HepG2 (cell line): ENCODE results near the gene PRRT2. TPM values are rescaled to one million over a fixed set of nuclear protein-coding genes. Genes with fewer than 3 reads are reported as not detected.

Experiments
- HIC2 ChIP-seq: sonication (generic); formaldehyde crosslinking; IDR thresholded peaks from 2 replicates; pipeline ENCODE4 v1.9.0; 2022; ENCODE audit warnings: low read depth, missing genetic modification reagents
- IRF1 ChIP-seq: sonication (generic); formaldehyde crosslinking; IDR thresholded peaks from 2 replicates; pipeline ENCODE4 v1.4.0; 2020; ENCODE audit warnings: low read depth, mild to moderate bottlenecking, missing genetic modification reagents
- KDM6A ChIP-seq: IDR thresholded peaks from 2 replicates; pipeline ENCODE4 v1.6.1; 2016; ENCODE audit warnings: low read depth
- KMT2B ChIP-seq: IDR thresholded peaks from 2 replicates; pipeline ENCODE4 v1.6.1; 2016; ENCODE audit warnings: missing genetic modification reagents, missing compliant biosample characterization
- NAIF1 ChIP-seq: sonication (generic); formaldehyde crosslinking; IDR thresholded peaks from 2 replicates; pipeline ENCODE4 v1.5.0; 2020; ENCODE audit warnings: mild to moderate bottlenecking, missing genetic modification reagents, borderline replicate concordance
- NR2C2 ChIP-seq: sonication (generic); formaldehyde crosslinking; IDR thresholded peaks from 2 replicates; pipeline ENCODE4 v1.4.0; 2020; ENCODE audit warnings: missing genetic modification reagents, mild to moderate bottlenecking, moderate library complexity, borderline replicate concordance
- RFX3 ChIP-seq: IDR thresholded peaks from 2 replicates; pipeline ENCODE4 v1.6.1; 2016; ENCODE audit warnings: missing biosample characterization, missing genetic modification reagents
- SOX13 ChIP-seq, 3 experiments: fragments of 450-650 bp in 1 of 3; sonication (generic) in 1 of 3; formaldehyde crosslinking in 1 of 3; IDR thresholded peaks in 2 of 3; conservative IDR thresholded peaks in 1 of 3; 2 replicates each; pipeline versions ENCODE4 v1.5.0 to v1.6.1; 2016 to 2020; ENCODE audit warnings: antibody characterized with exemption in 1 of 3, mild to moderate bottlenecking in 1 of 3, missing compliant biosample characterization in 1 of 3, missing genetic modification reagents in 1 of 3, moderate library complexity in 1 of 3
- SP1 ChIP-seq, 2 experiments: fragments of 450-650 bp in 1 of 2; sonication (generic) in 1 of 2; formaldehyde crosslinking in 1 of 2; IDR thresholded peaks; 2 replicates each; pipeline versions ENCODE4 v1.4.0 to v1.6.1; 2016 to 2020; ENCODE audit warnings: missing genetic modification reagents in 1 of 2
- ZIK1 ChIP-seq: sonication (generic); formaldehyde crosslinking; IDR thresholded peaks from 2 replicates; pipeline ENCODE4 v1.5.0; 2020; ENCODE audit warnings: mild to moderate bottlenecking, low read depth, missing genetic modification reagents, borderline replicate concordance
- ZNF616 ChIP-seq: sonication (generic); formaldehyde crosslinking; IDR thresholded peaks from 2 replicates; pipeline ENCODE4 v1.5.0; 2020; ENCODE audit warnings: low read depth, mild to moderate bottlenecking, missing genetic modification reagents
- ZNF749 ChIP-seq: sonication (generic); formaldehyde crosslinking; IDR thresholded peaks from 2 replicates; pipeline ENCODE4 v1.8.0; 2022; ENCODE audit warnings: mild to moderate bottlenecking, missing genetic modification reagents, moderate library complexity, borderline replicate concordance
- polyA plus RNA-seq, 8 experiments: library from polyadenylated mRNA; depleted of rRNA in 3 of 8; stranded (reverse) in 7 of 8; unstranded in 1 of 8; fragments of >200 nt; fragmentation: Illumina TruSeq in 4 of 8; extraction: Trizol in 4 of 8; gene quantifications; 2 replicates each; pipeline versions ENCODE4 v1.2.1 to v1.2.3, GENCODE V29; 2011 to 2016; ENCODE audit warnings: low read depth in 4 of 8, missing spikeins in 1 of 8, mixed read lengths in 1 of 8; ENCODE audit not compliant: insufficient read depth in 1 of 8
- total RNA-seq, 5 experiments: library from RNA; depleted of rRNA; stranded (reverse); fragments of >200 nt; fragmentation: Illumina TruSeq; extraction: Trizol; gene quantifications; 2 replicates each; pipeline ENCODE4 v1.2.3, GENCODE V29; 2016; ENCODE audit warnings: low read depth in 1 of 5
- TF ChIP-seq, protein P1 (sequence below): sonication (generic); formaldehyde crosslinking; IDR thresholded peaks from 2 replicates; pipeline ENCODE4 v1.4.0; 2020; ENCODE audit warnings: missing genetic modification reagents
- TF ChIP-seq, protein P2 (sequence below): sonication (generic); formaldehyde crosslinking; conservative IDR thresholded peaks from 2 replicates; pipeline ENCODE4 v1.4.0; 2020; ENCODE audit warnings: missing genetic modification reagents
- TF ChIP-seq, protein P3 (sequence below): sonication (generic); formaldehyde crosslinking; IDR thresholded peaks from 2 replicates; pipeline ENCODE4 v1.9.0; 2021; ENCODE audit warnings: mild to moderate bottlenecking, missing genetic modification reagents

The PRRT2 gene
- total and polyA plus RNA-seq, 2 of the 13 experiments (the other 11 are each of a cell fraction or from before 2014, with no cell fraction given), result 0.51 to 1.1 TPM

- TF ChIP-seq ZIK1 (CRISPR knock-in tag) (no peak), SOX13 (IDR thresholded peaks at IDR 0.05) (no peak), SOX13 (CRISPR knock-in tag; conservative IDR thresholded peaks at IDR 0.05 in 1 of 2, IDR thresholded peaks at IDR 0.05 in 1 of 2) (peak in 1 of 2 experiments; percentile 43; a peak in 2 of 4 replicates), ZNF749 (CRISPR knock-in tag) (no peak), RFX3 (CRISPR knock-in tag) (no peak), IRF1 (CRISPR knock-in tag) (no peak), NR2C2 (CRISPR knock-in tag) (no peak), SP1 (IDR thresholded peaks at IDR 0.05) (no peak), SP1 (CRISPR knock-in tag; IDR thresholded peaks at IDR 0.05) (peak; percentile 60), ZNF616 (CRISPR knock-in tag) (0 out of 2 replicates have a peak, but pooled peaks have one; percentile 58), NAIF1 (no peak), KMT2B (0 out of 2 replicates have a peak, but pooled peaks have one; percentile 47), HIC2 (no peak), KDM6A (CRISPR knock-in tag) (0 out of 2 replicates have a peak, but pooled peaks have one; percentile 38)
- TF ChIP-seq, protein P1, sequence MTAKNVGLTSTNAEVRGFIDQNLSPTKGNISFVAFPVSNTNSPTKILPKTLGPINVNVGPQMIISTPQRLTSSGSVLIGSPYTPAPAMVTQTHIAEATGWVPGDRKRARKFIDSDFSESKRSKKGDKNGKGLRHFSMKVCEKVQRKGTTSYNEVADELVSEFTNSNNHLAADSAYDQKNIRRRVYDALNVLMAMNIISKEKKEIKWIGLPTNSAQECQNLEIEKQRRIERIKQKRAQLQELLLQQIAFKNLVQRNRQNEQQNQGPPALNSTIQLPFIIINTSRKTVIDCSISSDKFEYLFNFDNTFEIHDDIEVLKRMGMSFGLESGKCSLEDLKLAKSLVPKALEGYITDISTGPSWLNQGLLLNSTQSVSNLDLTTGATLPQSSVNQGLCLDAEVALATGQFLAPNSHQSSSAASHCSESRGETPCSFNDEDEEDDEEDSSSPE (CRISPR knock-in tag), result peak; percentile 76
- TF ChIP-seq, protein P2, sequence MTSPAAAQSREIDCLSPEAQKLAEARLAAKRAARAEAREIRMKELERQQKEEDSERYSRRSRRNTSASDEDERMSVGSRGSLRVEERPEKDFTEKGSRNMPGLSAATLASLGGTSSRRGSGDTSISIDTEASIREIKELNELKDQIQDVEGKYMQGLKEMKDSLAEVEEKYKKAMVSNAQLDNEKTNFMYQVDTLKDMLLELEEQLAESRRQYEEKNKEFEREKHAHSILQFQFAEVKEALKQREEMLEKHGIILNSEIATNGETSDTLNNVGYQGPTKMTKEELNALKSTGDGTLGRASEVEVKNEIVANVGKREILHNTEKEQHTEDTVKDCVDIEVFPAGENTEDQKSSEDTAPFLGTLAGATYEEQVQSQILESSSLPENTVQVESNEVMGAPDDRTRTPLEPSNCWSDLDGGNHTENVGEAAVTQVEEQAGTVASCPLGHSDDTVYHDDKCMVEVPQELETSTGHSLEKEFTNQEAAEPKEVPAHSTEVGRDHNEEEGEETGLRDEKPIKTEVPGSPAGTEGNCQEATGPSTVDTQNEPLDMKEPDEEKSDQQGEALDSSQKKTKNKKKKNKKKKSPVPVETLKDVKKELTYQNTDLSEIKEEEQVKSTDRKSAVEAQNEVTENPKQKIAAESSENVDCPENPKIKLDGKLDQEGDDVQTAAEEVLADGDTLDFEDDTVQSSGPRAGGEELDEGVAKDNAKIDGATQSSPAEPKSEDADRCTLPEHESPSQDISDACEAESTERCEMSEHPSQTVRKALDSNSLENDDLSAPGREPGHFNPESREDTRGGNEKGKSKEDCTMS (CRISPR knock-in tag), result no peak
- TF ChIP-seq, protein P3, sequence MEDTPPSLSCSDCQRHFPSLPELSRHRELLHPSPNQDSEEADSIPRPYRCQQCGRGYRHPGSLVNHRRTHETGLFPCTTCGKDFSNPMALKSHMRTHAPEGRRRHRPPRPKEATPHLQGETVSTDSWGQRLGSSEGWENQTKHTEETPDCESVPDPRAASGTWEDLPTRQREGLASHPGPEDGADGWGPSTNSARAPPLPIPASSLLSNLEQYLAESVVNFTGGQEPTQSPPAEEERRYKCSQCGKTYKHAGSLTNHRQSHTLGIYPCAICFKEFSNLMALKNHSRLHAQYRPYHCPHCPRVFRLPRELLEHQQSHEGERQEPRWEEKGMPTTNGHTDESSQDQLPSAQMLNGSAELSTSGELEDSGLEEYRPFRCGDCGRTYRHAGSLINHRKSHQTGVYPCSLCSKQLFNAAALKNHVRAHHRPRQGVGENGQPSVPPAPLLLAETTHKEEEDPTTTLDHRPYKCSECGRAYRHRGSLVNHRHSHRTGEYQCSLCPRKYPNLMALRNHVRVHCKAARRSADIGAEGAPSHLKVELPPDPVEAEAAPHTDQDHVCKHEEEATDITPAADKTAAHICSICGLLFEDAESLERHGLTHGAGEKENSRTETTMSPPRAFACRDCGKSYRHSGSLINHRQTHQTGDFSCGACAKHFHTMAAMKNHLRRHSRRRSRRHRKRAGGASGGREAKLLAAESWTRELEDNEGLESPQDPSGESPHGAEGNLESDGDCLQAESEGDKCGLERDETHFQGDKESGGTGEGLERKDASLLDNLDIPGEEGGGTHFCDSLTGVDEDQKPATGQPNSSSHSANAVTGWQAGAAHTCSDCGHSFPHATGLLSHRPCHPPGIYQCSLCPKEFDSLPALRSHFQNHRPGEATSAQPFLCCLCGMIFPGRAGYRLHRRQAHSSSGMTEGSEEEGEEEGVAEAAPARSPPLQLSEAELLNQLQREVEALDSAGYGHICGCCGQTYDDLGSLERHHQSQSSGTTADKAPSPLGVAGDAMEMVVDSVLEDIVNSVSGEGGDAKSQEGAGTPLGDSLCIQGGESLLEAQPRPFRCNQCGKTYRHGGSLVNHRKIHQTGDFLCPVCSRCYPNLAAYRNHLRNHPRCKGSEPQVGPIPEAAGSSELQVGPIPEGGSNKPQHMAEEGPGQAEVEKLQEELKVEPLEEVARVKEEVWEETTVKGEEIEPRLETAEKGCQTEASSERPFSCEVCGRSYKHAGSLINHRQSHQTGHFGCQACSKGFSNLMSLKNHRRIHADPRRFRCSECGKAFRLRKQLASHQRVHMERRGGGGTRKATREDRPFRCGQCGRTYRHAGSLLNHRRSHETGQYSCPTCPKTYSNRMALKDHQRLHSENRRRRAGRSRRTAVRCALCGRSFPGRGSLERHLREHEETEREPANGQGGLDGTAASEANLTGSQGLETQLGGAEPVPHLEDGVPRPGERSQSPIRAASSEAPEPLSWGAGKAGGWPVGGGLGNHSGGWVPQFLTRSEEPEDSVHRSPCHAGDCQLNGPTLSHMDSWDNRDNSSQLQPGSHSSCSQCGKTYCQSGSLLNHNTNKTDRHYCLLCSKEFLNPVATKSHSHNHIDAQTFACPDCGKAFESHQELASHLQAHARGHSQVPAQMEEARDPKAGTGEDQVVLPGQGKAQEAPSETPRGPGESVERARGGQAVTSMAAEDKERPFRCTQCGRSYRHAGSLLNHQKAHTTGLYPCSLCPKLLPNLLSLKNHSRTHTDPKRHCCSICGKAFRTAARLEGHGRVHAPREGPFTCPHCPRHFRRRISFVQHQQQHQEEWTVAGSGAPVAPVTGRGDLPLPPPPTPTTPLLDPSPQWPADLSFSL (CRISPR knock-in tag), result no peak
These were observed 27.0 kb upstream of the PRRT2 start (continued) for GRCh38 chr16:29784901-29785500.
